Lower lobe of right lung (tissue), 2 donors: ENCODE data around the gene POMP. TPM values are rescaled to one million over a fixed set of nuclear protein-coding genes. Genes with fewer than 3 reads are reported as not detected.

Source experiments
- ATAC-seq, 2 donors: fragments of 200-7000 bp; cut with Tn5 transposase; one replicate each; pipeline ENCODE4 v1.9.1; 2020 to 2022; ENCODE audit warnings: mild to moderate bottlenecking in 2 of 2, moderate library complexity in 2 of 2
- DNase-seq: peaks from one replicate; pipeline ENCODE4 v3.0.0-alpha.2; 2020
- H3K27ac ChIP-seq: fragments of 200-600 bp; one replicate; pipeline ENCODE4 v1.8.0; 2022
- H3K27me3 ChIP-seq: fragments of 200-600 bp; one replicate; pipeline ENCODE4 v1.8.0; 2022; ENCODE audit warnings: low read depth
- H3K36me3 ChIP-seq: fragments of 200-600 bp; one replicate; pipeline ENCODE4 v1.8.0; 2022; ENCODE audit warnings: mild to moderate bottlenecking
- H3K4me1 ChIP-seq: fragments of 200-600 bp; one replicate; pipeline ENCODE4 v1.8.0; 2022
- H3K4me3 ChIP-seq: fragments of 200-600 bp; one replicate; pipeline ENCODE4 v1.8.0; 2022; ENCODE audit warnings: mild to moderate bottlenecking
- H3K9me3 ChIP-seq: fragments of 200-600 bp; one replicate; pipeline ENCODE4 v1.8.0; 2022
- CTCF ChIP-seq: fragments of 200-600 bp; IDR thresholded peaks from one replicate; pipeline ENCODE4 v1.8.0; 2022; ENCODE audit warnings: antibody characterized with exemption, mild to moderate bottlenecking
- intact Hi-C: fragments of 100-400 bp; cut with DNase I; formaldehyde crosslinking; loops from one replicate; pipeline ENCODE4 v1.11.0; 2022
- total RNA-seq: library from RNA; stranded (reverse); fragmentation: NEBNext Ultra II Directional; extraction: Animal tissue kit (Norgen Biotek cat#: 25700); gene quantifications from one replicate; pipeline ENCODE4 v1.2.1, GENCODE V29; 2021
- donor health status: DM: no; HTN: yes; CAD: no; lungs with severe emphysema.

The POMP gene
- total RNA-seq, 1 donor from 2014 or later, result 58.7 TPM

DNA sequence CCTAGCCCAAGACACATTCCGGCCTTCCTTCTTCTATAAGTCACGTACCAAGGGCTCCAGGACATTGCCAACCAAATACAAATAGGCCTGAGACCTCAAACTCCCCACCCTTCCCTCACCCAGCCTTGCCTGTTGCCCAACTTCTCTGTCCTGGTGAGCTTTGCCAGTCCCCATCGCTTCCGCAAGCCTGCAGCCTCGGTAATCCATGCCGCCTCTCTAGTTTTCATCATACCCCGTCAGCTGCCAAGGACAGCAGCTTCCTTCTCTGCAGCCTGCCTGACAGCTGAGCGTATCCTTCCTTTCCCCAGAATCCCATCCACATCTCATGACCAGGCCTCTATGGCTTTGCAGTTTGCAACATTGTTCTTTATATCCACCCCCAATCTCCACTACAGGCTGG lies 36.6 kb upstream of the POMP start:
- Histone ChIP-seq H3K27ac (peak overlapping the region; percentile 49), H3K36me3 (no peaks in the 10 kb centered on the region), H3K9me3 (no peaks in the 10 kb centered on the region), H3K4me3 (no peak overlapping the region), H3K27me3 (no peaks in the 10 kb centered on the region), H3K4me1 (no peaks in the 10 kb centered on the region)
- DNase-seq (peak; percentile 77), ATAC-seq (peak; percentile 73 to 77)
- intact Hi-C loops, result no loop called here
- no peak for TF ChIP-seq CTCF

DNA sequence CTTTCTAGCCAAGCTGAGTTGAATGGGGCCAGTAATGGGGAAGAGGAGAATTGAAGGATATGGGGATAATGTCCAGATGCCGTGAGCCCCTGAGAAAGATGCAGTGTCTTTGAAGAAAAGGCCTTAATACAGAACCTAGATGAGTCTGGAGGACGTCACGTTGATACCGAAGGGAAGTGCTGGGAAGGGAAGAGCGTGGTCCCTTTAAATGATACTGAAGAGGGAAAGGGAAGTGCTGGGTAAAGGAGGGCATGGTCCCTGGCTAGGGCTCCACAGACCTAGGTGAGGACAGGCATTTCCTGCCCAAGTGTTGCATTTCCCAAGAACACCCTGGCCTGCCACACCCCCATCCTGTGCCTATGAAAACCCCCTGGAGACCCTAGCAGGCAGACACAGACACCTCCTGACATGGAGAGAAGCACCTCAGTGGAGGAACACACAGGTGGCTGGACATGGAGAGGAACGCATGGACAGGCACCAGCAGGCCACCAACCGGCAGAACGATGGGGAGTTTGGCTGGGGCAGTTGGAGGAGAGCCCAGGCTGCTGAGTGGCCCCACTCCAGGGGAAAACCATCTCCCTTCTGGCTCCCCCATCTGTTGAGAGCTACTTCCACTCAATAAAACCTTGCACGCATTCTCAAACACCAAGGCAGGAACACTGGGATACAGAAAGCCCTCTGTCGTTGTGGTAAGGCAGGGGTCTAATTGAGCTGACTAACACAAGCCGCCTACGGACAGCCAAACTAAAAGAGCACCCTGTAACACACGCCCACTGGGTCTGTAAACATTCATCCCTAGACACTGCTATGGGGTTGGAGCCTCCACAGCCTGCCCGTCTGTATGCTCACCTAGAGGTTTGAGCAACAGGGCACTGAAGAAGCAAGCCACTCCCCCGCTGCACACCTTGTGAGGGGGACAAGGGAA lies 34.9 kb upstream of the POMP start:
- ATAC-seq, result peak in 1 of 2 donors; percentile 26
- Histone ChIP-seq H3K9me3 (no peaks in the 10 kb centered on the region), H3K36me3 (no peaks in the 10 kb centered on the region), H3K4me3 (no peak overlapping the region), H3K27ac (no peak overlapping the region), H3K27me3 (no peaks in the 10 kb centered on the region), H3K4me1 (no peaks in the 10 kb centered on the region)
- DNase-seq, result no peak
- TF ChIP-seq CTCF, result no peak
- intact Hi-C loops, result no loop called here

- ATAC-seq (no peak), DNase-seq (no peak)
- no peak overlapping the region for H3K4me3 ChIP-seq
- no peaks in the 10 kb centered on the region for H3K36me3 ChIP-seq
- no peaks in the 10 kb centered on the region for H3K27me3 ChIP-seq
- H3K27ac ChIP-seq, result no peak overlapping the region
- intact Hi-C loops, result no loop called here
- TF ChIP-seq CTCF, result no peak
- no peaks in the 10 kb centered on the region for H3K4me1 ChIP-seq
- no peaks in the 10 kb centered on the region for H3K9me3 ChIP-seq
Measured at GRCh38 chr13:28624707-28625432, 34.1 kb upstream of the POMP start.

GRCh38 chr13:28626266-28626665 lies 32.7 kb upstream of the POMP start:
- no peak for ATAC-seq
- Histone ChIP-seq H3K4me1 (no peaks in the 10 kb centered on the region), H3K4me3 (no peak overlapping the region), H3K27me3 (no peaks in the 10 kb centered on the region), H3K36me3 (no peaks in the 10 kb centered on the region), H3K27ac (no peak overlapping the region), H3K9me3 (no peaks in the 10 kb centered on the region)
- DNase-seq, result no peak
- intact Hi-C loops, result no loop called here
- TF ChIP-seq CTCF, result no peak

GRCh38 chr13:28628241-28628640 lies 30.7 kb upstream of the POMP start:
- TF ChIP-seq CTCF, result no peak
- Histone ChIP-seq H3K27ac (no peak overlapping the region), H3K36me3 (no peaks in the 10 kb centered on the region), H3K9me3 (no peaks in the 10 kb centered on the region), H3K4me1 (no peaks in the 10 kb centered on the region), H3K27me3 (no peaks in the 10 kb centered on the region), H3K4me3 (no peak overlapping the region)
- intact Hi-C loops, result no loop called here
- DNase-seq (peak; percentile 48), ATAC-seq (no peak)
